EH (cell line): ENCODE measurements around the gene CDC42BPA.
"Not testable (repeated sequence)": the region's sequence is repeated elsewhere in the genome, so short reads cannot be mapped to it uniquely, and the experiment has no call there.

ENCODE experiments used
- DNase-seq: peaks from one replicate; pipeline ENCODE4 v3.0.0-alpha.2; 2015; ENCODE audit warnings: low read depth

The CDC42BPA gene

DNA sequence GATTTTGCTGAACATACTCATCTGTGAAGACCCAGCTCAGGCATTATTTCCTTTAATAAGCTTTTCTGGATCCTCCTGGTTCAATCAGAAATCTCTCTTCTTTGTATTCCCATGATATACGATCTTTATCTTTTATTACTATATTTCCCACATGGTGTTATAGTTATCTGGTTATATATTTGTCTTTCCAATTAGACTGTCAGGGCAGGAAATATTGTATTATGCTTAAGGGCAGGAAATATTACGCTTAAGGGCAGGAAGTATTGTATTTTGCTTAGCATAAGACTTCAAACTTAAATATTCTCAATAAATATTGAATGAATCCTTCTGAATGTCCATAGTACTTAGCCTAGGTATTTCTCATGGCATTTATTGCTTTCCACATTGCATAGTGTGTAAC lies 256.0 kb downstream of the CDC42BPA start:
- DNase-seq = no peak

DNA sequence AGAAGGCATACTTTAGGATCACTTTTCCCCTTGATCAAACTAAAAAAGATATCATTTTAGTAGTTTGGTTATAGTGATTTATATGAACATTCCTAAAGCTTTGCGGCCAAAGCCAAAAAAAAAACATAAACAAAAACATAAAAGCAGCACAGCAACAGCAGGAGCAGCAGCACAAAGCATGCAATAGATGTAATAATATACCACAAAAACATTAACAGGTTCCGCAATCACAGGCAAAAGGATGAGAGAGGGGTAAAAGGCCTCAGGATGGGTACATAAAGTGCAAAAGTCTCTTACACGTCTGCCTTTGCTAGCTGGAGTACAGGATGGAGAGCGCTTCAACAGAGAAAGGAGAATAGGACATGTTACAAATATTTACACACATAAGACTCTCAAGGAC lies 259.2 kb downstream of the CDC42BPA start:
- no peak for DNase-seq

- DNase-seq = peak; percentile 59
These were observed 260.0 kb downstream of the CDC42BPA start for GRCh38 chr1:227058321-227058751.

- DNase-seq = no peak
These were observed 269.0 kb downstream of the CDC42BPA start for GRCh38 chr1:227049253-227049652.

GRCh38 chr1:227043755-227044154 lies 274.5 kb downstream of the CDC42BPA start:
- DNase-seq = peak; percentile 49

DNA sequence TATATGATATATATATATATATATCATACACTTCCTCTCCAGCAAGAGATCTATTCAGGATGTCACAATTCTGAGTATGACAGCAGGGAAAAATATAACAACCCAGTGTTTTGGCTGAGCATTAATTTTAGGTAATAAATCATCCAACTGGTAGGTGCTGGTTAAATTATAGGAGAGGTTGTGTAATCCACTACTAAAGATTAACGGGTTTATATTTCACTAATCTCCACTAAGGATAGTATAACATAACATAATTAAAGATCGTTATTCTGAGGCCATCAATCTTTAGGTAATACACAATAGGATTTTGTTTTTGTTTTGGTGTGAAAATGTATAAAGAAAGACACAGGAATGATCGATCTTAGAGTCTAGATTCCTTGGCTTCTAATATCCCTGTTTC lies 276.0 kb downstream of the CDC42BPA start:
- no peak for DNase-seq

- peak; percentile 23 for DNase-seq
These were observed 279.9 kb downstream of the CDC42BPA start for GRCh38 chr1:227038401-227038800.

DNA sequence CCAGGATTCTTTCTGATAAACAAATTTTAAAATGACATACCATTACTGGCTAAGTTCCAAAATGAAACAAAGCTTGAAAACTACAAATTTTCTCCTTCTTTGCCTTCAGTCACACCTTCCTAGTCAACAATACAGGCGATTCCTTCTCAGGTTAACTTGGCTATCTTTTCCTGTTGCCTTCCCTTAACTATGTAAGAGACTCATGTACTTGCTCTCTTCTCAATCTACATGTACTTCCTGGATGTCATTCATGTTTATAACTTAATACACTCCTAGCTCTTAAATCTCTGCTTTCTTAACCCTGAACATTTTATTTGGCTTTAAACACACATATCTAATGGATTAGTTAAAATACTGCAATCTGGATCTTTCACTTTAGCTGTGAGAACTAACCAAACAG lies 281.2 kb downstream of the CDC42BPA start:
- DNase-seq = no peak

DNA sequence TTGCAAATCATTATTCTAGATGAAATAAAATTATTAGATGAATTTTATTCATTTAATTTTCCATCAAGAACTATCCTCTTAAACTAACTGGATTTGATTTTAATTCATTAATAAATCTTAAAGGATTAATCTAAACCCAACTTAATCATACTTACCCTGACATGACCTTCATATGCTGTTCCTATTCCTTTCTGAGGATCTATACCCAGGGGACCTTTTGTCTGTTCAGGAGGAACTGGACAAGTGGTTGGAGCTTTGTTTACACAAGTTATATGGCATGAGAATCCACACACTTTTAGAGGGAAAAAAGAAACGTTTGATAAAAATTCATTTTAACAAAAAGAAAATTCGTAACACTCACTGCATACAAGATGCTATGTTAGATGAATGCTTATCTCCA lies 283.0 kb downstream of the CDC42BPA start:
- DNase-seq = no peak

GRCh38 chr1:227033880-227034279 lies 284.4 kb downstream of the CDC42BPA start:
- no peak for DNase-seq

DNA sequence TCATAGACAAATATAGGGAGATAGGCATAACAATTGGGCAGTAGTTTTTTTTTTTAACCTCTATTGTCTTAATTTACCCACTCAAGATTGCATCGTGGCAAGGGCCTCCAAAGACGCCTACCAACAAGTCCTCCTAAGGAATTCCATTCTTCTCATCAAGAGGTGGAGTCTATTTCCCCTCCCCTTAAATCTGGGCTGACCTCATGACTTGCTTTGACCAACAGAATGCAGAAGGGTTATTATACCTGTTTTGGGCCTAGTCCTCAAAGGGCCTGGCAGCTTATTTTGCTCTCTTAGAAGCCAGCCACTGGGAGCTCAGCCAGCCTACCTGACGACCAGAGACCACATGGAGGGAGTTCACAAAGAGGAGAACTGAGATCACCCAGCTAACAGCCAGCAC lies 285.9 kb downstream of the CDC42BPA start:
- no peak for DNase-seq

- DNase-seq = no peak
These were observed 301.3 kb downstream of the CDC42BPA start for GRCh38 chr1:227016990-227017389.

DNA sequence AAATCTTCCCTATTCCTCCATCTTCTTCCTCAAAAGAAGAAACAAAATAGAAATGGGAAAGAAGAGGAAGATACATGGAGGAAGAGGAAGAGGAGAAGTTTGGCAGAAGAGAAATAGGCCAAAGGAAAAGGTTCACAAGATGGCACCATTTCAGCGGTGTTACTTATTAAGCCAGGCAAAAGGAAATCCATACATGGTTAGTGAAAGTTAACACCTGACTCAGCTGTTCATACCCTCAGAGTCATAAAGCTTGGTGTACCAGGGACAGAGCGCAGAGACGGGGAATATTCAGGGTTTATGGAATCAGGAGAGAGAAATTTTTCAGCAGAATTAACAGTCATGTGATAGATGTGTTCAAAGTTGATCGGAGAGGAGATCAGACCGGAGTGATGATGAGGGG lies 307.6 kb downstream of the CDC42BPA start:
- DNase-seq = no peak

- no peak for DNase-seq
These were observed 308.4 kb downstream of the CDC42BPA start for GRCh38 chr1:227009937-227010336.

GRCh38 chr1:227006226-227006796 lies 312.0 kb downstream of the CDC42BPA start:
- no peak for DNase-seq

- no peak for DNase-seq
These were observed 313.5 kb downstream of the CDC42BPA start for GRCh38 chr1:227004796-227005195.

DNA sequence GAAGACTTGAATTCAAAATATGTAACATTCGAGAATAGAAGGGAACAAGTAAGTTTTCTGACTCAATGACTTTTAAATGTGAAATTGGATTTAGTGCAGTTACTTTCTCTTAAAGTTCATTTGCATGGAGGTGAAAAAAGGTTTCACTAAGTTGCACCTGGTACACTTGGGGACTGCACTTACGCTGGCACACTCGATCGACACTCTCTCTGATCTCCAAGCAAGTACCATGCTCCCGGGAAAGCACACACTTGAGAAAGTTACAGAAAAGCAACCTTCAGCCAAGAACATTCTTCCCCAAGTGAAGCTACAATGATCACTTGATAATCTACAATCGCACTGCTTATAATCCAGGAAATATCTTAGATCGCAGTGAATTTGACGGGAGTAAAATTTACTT lies 315.1 kb downstream of the CDC42BPA start:
- no peak for DNase-seq

DNA sequence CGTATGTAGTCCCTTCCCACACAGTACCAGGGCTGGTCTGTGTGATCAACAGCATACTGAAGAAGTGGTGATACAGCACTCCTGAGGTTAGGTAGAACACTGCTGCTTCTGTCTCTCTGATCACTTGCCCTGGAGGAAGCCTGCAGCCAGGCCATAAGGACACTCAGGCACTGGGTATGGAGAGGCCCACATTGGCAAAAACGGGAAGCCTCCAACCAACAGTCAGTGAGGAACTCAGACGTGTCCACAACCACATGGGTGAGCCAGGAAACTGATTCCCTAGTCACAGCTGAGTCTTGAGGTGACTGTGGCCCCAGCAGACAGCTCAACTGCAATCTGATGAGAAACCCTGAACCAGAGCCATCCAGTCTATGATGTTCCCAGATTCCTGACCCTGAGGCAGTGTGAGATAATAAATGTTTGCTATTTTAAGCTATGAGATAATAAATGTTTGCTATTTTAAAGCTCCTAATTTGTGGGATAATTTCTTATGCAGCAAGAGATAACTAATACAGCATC lies 315.7 kb downstream of the CDC42BPA start:
- peak; percentile 24 for DNase-seq

- DNase-seq = not testable (repeated sequence)
These were observed 318.7 kb downstream of the CDC42BPA start for GRCh38 chr1:226999579-226999978.

- no peak for DNase-seq
These were observed 322.6 kb downstream of the CDC42BPA start for GRCh38 chr1:226995365-226996332.

DNA sequence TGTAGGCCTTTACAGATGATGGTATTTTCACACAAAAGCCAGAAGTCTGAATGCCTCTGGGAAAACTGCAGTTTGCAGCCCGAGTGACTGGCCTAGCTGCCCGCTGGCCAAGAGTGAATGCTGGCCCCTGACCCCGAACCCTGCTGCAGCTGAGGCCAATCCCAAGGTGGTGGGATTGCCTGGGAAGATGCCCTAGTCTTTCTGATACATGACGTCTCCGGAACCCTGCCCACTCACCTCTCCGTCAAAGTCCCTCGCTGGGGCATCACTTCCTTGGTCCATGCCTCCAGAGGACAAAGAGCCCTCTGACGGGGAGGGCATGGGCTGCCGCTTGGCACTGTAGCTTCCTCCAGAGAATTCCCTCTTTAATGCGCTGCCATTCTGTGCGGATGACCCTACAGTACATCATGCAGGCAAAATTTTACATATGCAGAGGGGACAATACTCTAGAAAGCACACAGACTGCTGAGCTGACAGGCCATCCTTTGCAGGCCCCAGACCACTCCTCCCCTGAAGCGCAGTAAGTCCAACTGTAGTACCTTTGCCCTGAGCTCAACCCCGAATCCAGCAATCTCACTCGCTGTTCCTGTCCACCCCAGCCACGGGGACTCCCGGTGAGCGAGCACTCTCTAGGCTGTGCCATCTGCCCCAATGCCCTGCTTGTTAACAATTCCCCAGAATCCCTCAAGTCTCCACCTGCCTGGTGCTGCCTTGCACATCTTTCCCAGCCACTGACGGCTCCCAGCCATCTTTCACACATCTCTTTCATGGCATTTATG lies 323.5 kb downstream of the CDC42BPA start:
- no peak for DNase-seq

- no peak for DNase-seq
These were observed 324.3 kb downstream of the CDC42BPA start for GRCh38 chr1:226993814-226994585.
